GM19455 (cell line): ENCODE measurements around the gene RUBCNL.
A peak's percentile ranks its signal among the peaks of the same experiment; 100 is the strongest.
"Not testable (repeated sequence)": the region's sequence is repeated elsewhere in the genome, so short reads cannot be mapped to it uniquely, and the experiment has no call there.

Experiments used
- ATAC-seq: cut with Tn5 transposase; IDR thresholded peaks from one replicate; pipeline ENCODE4 v1.9.1; 2021; ENCODE audit not compliant: unreplicated experiment

The RUBCNL gene

GRCh38 chr13:46387064-46387851 lies at the start of gene RUBCNL:
RUBCNL (minus strand) TSS chr13:46387252; CDS start chr13:46372475, 14,777 bp downstream.
- peak; percentile 43 for ATAC-seq

GRCh38 chr13:46429558-46429957 lies 42.5 kb upstream of the RUBCNL start:
- not testable (repeated sequence) for ATAC-seq

GRCh38 chr13:46405457-46405856 lies 18.4 kb upstream of the RUBCNL start:
- ATAC-seq: no peak

GRCh38 chr13:46404733-46405100 lies 17.7 kb upstream of the RUBCNL start:
- no peak for ATAC-seq

GRCh38 chr13:46403851-46404732 lies 17.0 kb upstream of the RUBCNL start:
- ATAC-seq: no peak

GRCh38 chr13:46402178-46402577 lies 15.1 kb upstream of the RUBCNL start:
- ATAC-seq: no peak

- ATAC-seq: peak; percentile 53
These were observed 14.4 kb upstream of the RUBCNL start for GRCh38 chr13:46401432-46401831.

- ATAC-seq: no peak
These were observed 9.3 kb upstream of the RUBCNL start for GRCh38 chr13:46396341-46396740.

- no peak for ATAC-seq
These were observed 5.9 kb upstream of the RUBCNL start for GRCh38 chr13:46392967-46393366.

- peak; percentile 39 for ATAC-seq
These were observed 2.7 kb upstream of the RUBCNL start for GRCh38 chr13:46389457-46390451.

GRCh38 chr13:46388846-46389245 lies 1.8 kb upstream of the RUBCNL start:
- ATAC-seq: no peak

GRCh38 chr13:46388308-46388707 lies 1.3 kb upstream of the RUBCNL start:
- no peak for ATAC-seq

- no peak for ATAC-seq
These were observed 524 bp downstream of the RUBCNL start for GRCh38 chr13:46386392-46387063.

- no peak for ATAC-seq
These were observed 1.1 kb downstream of the RUBCNL start for GRCh38 chr13:46385946-46386345.

- ATAC-seq: no peak
These were observed 3.7 kb downstream of the RUBCNL start for GRCh38 chr13:46383383-46383782.

- peak; percentile 38 for ATAC-seq
These were observed 4.8 kb downstream of the RUBCNL start for GRCh38 chr13:46382224-46382623.

GRCh38 chr13:46380242-46380641 lies 6.8 kb downstream of the RUBCNL start:
- ATAC-seq: no peak

- no peak for ATAC-seq
These were observed 7.4 kb downstream of the RUBCNL start for GRCh38 chr13:46379611-46380010.

- no peak for ATAC-seq
These were observed 8.6 kb downstream of the RUBCNL start for GRCh38 chr13:46378411-46378810.

- ATAC-seq: peak; percentile 45
These were observed 9.5 kb downstream of the RUBCNL start for GRCh38 chr13:46377554-46377953.
